ENCODE results near the gene TMEM120A.

TMEM120A gene

GRCh38 chr7:75981203-75981452, 13.3 kb downstream of the TMEM120A start:
- Histone ChIP-seq H3K4me3 (replicated peaks; ENCODE audit: insufficient read depth, low read length) (no peak overlapping the region), H3K27ac (replicated peaks) (no peak overlapping the region), H3K27me3 (ENCODE audit: insufficient read depth, poor library complexity, severe bottlenecking) (no peaks in the 10 kb centered on the region)
- DNase-seq (ENCODE audit: low read depth in 1 of 2, low spot score in 1 of 2) = no peak
- TF ChIP-seq REST (IDR thresholded peaks at IDR 0.05; ENCODE audit: insufficient replicate concordance, low read depth) (no peak), POLR2AphosphoS5 (IDR thresholded peaks at IDR 0.05; ENCODE audit: low read depth) (no peak), GABPA (IDR thresholded peaks at IDR 0.05; ENCODE audit: low read depth) (no peak), CTCF (IDR thresholded peaks at IDR 0.05; ENCODE audit: insufficient read depth, low read length) (no peak), SPI1 (IDR thresholded peaks at IDR 0.05; ENCODE audit: borderline replicate concordance, low read depth) (no peak)

GRCh38 chr7:75980430-75981202, 13.8 kb downstream of the TMEM120A start:
- no peak overlapping the region for H3K27ac ChIP-seq (replicated peaks)
- H3K27me3 ChIP-seq (ENCODE audit: insufficient read depth, poor library complexity, severe bottlenecking) = no peaks in the 10 kb centered on the region
- no peak overlapping the region for H3K4me3 ChIP-seq (replicated peaks; ENCODE audit: insufficient read depth, low read length)
- TF ChIP-seq CTCF (IDR thresholded peaks at IDR 0.05; ENCODE audit: insufficient read depth, low read length) = no peak
- no peak for TF ChIP-seq POLR2AphosphoS5 (IDR thresholded peaks at IDR 0.05; ENCODE audit: low read depth)
- no peak for TF ChIP-seq SPI1 (IDR thresholded peaks at IDR 0.05; ENCODE audit: borderline replicate concordance, low read depth)
- TF ChIP-seq GABPA (IDR thresholded peaks at IDR 0.05; ENCODE audit: low read depth) = no peak
- no peak for TF ChIP-seq REST (IDR thresholded peaks at IDR 0.05; ENCODE audit: insufficient replicate concordance, low read depth)
- DNase-seq (ENCODE audit: low read depth in 1 of 2, low spot score in 1 of 2) = no peak

GRCh38 chr7:75979759-75980429, 14.5 kb downstream of the TMEM120A start:
- DNase-seq (ENCODE audit: low read depth in 1 of 2, low spot score in 1 of 2) = no peak
- no peaks in the 10 kb centered on the region for H3K27me3 ChIP-seq (ENCODE audit: insufficient read depth, poor library complexity, severe bottlenecking)
- TF ChIP-seq GABPA (IDR thresholded peaks at IDR 0.05; ENCODE audit: low read depth) = no peak
- TF ChIP-seq CTCF (IDR thresholded peaks at IDR 0.05; ENCODE audit: insufficient read depth, low read length) = no peak
- TF ChIP-seq SPI1 (IDR thresholded peaks at IDR 0.05; ENCODE audit: borderline replicate concordance, low read depth) = no peak
- TF ChIP-seq REST (IDR thresholded peaks at IDR 0.05; ENCODE audit: insufficient replicate concordance, low read depth) = no peak
- no peak for TF ChIP-seq POLR2AphosphoS5 (IDR thresholded peaks at IDR 0.05; ENCODE audit: low read depth)
- H3K4me3 ChIP-seq (replicated peaks; ENCODE audit: insufficient read depth, low read length) = no peak overlapping the region
- H3K27ac ChIP-seq (replicated peaks) = no peak overlapping the region

All from HL-60 (cell line).